GM03348 (cell line): ENCODE measurements around the gene DPF3.

Experiments used
- DNase-seq: peaks from one replicate; pipeline ENCODE4 v3.0.0; 2012; ENCODE audit warnings: low spot score

DPF3 gene

DNA sequence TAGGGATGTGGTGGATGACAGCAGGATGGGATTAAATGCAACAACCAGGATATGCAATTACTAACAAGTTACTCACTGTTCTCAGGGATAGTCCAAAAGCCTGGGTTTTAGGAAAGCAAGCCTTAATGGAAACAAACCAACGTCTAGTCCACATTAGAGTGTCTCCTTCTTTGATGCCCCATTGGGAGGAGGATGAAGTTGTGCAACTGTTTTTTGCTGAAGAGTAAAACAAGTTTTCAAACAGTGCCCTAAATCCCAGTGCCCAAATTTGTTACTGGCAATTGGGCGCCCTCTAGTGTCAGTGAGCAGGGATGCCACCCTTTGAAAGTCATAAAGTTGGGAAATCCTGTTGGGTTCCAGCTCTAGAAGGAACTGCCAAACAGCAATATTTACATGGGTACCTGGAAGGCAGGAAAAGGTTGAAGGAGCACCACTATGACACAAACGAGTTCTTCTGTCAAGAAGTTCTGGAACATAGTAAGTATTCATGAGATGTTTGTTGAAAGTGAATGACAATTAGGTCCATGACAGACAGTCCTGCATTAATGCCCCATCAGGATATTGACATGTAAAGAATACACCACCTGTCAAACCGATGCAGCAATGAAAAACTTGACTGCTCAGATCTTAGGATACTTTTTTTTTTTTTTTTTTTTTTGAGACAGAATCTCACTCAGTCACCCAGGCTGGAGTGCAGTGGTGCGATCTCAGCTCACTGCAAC, 11.1 kb upstream of the DPF3 start:
- DNase-seq = peak; percentile 67

DNA sequence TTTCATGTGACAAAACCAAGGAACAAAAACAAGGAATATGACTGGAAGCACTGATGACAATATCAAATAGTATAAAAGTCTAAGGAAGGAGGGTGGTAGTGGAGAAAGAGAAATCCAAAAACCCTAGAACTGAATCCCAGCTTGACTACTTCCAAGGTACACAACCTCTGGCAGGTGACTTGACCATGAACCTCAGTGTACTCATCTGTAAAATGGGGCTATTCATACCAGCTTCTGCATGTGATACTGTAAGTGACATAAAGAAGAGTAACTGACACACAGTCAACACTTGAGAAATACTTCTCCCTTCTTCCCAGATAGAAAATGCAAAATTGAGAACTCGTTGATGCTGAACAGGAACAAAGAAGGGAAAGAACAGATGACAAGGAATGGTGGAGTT, 10.3 kb upstream of the DPF3 start:
- no peak for DNase-seq

DNA sequence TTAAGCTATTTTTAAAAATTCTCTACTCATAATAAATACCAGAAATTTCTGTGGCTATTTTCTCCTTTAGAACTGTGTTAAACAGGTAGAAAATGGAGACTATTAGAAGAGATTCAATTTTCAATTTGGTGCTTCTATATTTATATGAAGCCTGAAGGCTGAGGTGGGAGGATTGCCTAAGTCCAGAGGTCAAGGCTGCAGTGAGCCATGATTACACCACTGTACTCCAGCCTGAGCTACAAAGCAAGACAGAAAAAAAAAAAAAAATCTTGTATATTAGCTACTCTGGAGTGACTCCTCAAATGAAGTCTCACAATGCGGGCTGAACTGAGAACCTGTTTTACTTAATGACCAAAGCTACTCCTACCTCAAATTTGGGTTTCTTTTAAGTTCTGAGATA, 9.8 kb upstream of the DPF3 start:
- no peak for DNase-seq

DNA sequence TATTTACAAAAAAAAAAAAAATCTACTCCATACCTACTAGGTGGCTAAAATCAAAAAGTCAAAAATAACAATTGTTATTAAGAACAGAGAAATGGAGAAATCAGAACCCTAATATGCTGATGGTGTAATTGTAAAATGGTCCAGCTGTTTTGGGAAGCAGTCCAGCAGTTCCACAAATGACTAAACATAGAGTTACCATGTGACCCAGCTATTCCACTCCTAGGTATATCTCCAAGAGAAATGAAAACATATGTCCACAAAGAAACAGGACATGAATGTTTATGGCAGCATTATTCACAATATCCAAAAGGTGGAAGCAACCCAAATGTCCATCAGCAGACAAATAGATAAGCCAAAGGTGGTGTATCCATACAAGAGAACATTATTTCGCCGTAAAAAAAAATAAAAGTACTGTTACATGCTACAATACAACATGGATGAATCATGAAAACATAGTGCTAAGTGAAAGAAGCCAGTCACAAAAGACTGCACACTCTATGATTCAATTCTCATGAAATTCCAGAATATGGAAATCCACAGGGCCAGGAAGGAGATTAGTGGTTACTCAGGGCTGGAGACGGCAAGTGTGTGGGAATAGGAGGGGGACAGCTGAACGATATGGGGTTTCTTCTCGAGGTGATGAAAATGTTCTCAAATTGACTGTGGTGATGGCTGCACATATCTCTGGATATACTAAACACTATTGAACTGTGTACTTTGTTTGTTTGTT, 9.1 kb upstream of the DPF3 start:
- no peak for DNase-seq

DNA sequence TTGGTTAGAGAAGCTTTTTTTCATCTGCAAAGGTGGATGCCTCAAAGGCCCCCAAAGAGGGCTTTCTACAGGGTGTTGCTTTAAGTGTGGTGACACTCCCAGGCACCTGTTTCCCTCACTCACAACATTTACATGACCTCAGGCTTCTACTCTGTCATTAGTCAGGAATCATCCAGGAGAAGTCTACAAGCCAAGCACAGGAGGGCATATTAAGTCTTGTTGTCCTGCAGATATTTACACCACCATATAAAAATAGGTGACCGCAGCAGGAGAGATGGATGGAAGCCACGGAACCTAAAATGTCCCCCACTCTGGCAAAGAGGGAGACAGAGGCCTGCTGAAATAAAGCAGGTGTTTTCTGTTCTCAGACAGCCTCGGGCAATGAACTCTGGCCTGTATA, 7.5 kb upstream of the DPF3 start:
- DNase-seq = no peak

DNA sequence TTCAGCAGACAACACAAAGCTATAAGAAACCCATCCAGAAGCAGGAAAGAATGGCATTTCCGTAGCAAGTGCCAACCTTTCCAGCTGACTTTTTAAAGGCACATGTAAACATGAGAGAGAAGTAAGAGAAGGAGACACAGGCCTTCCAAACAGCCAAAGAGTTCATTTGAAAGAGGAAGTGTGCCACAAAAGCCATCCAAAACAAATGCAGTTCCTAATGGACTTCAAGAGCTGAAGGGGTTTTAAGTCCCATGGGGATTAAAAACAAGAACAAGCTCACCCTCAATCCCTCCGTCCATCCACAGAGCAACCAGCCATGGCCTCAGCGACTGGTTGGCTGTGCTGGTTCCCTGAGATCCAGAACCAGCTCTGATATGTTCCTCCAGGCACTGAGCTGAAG, 4.5 kb upstream of the DPF3 start:
- no peak for DNase-seq

DNA sequence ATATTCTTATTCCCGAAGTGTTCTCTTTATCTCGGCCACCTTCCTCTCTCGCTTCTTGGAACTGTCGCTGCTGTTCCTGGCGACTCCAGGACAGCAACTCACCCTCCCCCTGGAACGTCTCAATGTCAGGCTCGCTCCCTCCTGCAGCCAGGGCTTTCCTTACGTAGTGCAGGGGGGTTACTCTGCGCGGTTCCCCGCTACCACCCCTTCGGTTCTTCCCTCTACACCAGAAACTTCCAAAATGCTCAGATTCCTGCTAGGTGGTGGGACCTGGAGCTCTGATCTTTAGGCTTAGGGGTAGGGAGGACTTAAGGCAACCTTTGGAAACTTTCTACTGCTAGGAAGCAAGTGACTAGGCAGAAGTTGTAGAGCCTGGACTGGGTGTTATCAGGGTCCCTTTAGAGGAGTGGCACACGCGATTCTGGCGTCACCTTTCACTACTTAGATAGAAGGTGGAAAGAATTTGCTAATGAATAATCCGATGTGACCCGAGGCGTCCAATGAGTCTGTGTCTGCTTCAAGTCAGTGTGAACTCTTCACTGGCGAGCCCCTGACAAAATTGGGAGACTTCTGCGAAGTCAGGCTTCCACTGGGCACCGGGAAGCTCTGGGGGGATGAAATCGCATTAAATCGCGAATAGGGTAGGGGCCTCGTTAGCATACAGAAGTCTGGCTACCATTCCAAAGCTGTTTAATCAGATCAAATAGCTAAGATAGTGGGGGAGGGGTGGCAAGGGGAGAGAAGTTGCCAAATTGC, 900 bp upstream of the DPF3 start:
- DNase-seq = peak; percentile 19

DNA sequence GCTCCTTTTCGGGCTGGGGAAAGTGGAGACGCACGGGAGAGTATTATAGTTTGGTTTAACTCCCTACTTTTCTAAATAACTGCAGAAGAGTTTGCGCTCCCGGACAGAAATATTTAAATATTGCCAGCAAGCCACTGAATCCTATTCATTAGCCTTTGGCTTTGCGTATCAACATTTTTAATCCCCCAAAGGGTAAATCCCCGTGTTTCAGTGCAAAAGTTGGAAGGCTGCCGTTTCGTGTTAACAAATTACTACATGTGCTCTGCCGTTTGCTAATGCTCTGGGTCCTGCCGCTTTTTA, 372 bp upstream of the DPF3 start:
- no peak for DNase-seq

DNA sequence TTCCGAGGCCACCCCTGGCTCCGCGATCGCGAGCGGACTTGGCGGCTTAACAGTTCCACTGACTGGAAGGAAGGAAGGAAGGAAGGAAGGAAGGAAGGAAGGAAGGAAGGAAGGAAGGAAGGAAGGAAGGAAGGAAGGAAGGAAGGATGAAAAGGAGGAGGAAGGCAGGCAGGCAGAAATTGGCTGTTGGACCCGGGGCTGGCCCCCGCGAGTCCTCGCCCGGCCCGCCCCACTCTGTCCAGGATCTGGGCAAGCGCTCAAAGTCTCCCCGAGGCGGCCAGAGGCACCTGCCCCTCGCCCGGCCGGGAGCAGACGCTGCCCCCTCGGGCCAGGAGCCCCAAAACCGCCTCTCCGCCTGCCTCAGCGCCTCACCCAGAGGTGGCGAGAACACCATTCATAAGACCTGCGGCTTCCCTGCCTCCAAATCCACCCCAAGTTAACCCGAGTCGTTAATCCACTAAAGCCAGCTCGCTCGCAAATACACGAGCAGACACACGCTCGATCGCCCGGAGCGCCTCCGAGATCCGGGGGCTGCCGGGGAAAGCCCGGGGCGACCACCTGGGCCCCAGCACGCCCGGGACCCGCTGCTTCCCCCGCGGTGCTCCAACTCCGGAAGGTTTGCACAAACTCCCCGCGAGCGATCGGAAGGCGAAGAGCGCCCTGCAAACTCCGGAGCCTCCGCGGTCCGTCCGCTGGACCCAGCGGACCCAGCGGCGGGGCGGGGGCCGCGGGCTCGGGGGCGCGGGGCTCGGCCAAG, 844 bp downstream of the DPF3 start:
- DNase-seq = peak; percentile 55

DNA sequence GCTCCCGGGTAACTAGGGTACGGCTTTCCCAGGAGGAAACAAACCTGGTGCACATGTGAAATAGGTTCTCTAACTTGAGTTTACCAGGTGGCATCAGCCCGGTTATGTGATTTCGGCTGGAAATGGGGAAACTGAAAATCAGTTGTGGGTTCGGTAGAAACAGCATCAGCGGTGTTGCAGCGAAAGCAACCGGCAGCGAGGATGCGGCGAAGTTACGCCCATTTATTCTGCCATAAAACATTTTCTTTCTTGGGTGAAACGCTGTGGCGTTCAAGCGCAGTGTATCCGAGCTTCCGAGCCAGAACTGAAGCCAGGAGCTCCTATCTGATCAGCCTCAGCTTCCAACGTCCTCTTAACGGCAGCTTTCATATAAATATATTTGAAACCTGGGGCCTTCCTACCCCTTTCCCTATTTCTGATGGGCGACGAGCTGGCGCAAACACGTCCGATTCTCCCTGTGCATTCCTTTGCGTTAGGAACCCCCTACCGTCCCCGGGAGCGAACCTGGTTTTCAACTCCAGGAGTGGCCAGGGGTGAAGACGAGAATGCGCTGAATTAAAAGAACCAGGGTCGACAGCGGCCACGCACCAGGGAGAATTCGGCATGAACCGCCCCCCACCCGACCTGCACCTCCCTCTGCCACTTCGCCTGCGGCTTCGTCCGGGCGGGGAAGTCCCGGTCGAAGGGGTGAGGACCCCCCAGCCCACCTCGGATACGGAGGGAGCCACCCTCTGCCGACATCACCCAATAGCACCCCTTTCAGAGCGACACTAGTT, 1.6 kb downstream of the DPF3 start:
- DNase-seq = peak; percentile 40

DNA sequence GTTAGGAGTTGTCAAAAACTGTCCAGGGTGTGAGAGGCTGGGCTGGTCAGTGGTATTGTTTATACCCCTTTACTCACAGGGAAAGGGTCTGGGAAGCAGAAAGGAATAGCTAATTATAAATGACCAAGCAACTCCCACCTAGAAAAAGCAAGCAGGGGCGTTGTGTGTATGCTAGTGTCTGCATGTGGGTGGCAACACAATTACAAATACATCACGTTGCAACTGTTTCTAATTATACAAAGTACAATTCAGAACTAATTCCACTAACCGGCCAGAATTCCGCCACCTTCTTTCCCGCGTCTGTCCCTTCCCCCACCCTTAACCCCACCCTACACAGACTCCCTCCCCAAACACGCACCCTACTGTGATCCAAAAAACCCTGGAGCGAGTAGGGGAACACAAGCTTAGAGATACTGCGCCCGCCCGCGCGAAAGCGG, 2.2 kb downstream of the DPF3 start:
- DNase-seq = peak; percentile 36

DNA sequence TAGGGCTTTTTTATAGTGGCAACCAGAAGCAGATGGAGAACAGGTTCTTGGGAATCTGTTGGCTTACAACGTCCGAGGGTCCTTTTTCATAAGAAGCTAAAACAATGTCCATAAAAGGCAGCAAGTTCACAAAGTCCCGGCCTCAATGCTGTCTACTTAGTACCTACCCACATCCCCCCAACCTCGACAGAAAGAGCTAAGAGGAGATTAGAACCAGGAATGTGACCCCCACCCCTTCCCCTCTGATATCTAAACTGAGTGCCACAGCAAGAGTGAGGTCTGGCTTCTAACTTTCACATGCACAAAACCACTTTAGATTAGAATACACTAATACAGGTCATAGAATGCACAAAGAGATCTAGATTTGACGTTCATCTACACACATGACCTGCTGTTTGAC, 4.5 kb downstream of the DPF3 start:
- DNase-seq = no peak

DNA sequence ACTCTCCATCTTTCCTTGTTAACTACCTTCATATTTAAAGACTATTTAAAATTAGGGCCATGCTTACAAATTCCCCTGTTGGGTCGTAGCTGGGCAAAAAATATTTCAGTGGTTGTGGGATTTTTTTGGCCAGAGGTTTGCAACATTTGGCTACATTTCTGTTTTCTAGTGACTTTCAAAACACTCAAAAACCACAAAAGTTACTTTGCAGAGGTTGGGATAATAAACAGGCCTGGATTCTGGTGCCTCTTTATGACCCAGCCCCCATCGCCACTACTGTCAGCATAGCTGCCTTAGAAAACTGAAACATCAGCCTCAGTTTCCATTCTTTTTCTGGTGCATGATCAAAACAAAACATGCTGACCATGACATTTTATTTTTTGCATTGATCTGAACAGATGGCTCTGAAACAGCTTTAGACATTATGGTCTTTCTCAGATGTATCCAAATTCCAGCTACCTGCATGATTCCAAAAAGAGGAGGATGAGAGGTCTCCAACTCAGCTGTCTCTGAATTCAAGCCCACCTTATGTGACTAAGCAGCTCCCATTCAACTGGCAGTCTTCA, 5.2 kb downstream of the DPF3 start:
- DNase-seq = peak; percentile 31

DNA sequence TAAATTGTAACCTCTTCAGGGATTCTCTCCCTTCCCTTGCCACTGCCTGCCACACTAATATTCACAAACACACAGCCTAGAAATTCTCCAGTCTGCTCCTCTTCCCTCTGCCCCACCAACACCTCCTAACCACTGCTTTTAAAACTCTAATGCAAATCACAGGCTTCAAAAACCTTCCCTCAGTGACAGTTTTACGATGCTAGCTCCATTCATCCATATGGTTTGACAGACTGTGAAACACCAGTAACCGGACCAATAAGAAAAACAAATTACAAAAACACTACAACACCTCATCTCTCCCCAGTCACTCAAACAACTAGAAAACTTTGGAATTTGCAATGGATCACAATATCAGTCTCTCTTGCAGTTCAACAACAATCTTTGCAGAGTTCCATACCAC, 5.7 kb downstream of the DPF3 start:
- no peak for DNase-seq

DNA sequence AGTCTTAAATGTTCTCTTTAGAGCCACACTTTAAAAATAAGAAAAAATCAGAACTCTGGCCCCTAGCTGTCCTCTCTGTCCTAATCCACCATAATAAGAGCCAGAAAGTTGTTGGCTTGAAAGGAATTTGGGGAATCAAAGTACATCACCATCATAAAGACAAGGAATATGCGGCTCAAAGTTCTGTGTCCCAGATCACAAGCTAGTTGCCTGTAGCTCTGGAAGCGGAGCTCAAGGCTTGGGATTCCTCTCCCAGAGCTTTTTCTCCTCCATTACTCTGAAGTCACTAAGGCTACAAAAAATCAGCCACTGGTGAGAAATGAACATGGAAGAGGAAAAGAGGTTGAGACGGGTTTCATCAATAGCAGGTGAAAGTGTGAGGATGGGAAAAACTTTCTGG, 6.4 kb downstream of the DPF3 start:
- DNase-seq = no peak

DNA sequence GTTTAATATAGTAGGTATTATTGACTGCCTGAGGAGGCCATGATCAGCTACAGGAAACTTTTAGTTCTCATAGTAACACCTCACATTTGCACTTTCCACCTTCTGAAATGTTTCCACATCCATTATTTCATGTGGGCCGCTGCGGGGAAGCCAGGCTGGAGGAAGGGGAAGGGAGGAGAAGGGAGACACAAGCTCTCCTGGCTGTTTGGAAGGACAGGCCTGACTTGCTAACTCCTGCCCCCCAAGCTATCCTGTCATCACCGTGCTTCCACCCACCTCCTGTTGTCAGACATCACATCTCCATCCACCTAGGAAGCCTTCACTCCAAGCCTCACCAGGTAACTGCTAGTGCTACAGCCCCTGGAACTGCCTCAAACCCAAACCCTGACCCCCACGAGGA, 9.5 kb downstream of the DPF3 start:
- DNase-seq = no peak

DNA sequence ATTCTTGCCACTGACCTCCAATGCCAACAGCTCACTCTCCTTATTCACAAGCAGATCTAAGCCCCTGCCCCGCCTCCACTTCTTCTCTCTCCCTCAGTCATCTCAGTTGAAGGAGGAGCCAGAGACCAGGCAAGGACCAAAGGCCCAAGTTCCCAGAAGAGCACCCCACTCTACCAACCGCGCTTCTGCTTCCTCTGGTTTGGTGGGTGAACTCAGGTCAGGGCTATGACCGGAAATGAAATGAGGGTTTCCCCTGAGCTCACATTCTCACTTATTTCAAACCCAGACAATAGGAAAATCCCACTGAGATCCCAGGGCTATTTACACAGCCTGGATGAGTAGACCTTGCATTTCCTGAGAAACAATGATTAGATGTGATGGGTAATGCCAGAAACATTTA, 9.9 kb downstream of the DPF3 start:
- DNase-seq = no peak

DNA sequence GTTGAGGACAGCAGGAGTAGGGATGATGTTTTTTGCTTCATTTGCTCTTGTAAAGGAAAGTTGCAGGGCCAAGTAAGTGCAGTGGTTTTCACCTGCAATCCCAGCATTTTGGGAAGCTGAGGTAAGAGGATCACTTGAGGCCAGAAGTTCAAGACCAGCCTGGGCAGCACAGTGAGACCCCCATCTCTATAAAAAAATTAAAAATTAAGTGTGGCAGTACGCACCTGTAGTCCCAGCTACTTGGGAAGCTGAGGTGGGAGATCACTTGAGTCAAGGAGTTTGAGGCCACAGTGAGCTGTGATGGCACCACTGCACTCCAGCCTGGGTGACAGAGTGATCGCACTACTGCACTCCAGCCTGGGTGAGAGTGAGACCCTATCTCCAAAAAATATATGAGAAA, 10.8 kb downstream of the DPF3 start:
- DNase-seq = no peak

DNA sequence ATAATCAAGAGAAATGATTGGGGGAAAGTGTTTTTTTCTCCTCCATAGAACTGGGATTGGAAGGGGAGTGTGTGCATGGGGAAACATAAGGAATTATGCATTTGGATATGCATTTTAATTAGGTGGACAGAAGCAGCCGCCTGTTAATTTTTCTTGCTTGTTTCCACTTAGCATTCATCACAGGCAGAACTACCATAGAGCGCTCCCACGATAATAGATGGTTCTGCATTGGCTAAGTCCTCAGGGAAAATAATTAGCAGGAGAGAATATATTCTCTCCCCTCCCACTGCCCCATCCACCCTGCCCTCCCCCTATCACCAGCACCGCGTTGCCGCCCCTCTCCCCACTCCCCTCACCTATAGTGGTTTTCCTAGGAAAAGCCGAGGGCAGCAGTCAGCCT, 11.4 kb downstream of the DPF3 start:
- no peak for DNase-seq

DNA sequence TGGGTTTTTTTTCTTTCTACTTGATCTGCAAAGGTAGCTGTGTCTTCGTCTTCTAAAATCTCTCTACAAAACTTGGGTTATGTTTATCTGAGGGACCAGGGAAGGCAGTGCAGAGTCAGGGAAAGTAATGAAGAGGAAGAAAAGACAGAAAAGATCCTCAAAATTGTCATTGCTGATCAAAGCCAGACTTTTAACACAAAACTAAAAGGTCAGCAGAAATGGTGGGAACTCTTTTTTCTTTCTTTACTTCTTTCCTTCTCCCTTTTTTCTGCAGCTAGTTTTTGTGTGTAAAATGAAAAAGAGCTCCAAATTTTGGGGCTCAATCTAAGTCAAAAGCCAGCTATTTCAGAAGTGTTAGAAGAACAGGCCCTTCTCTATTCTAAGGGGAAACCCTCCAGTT, 11.9 kb downstream of the DPF3 start:
- no peak for DNase-seq

DNA sequence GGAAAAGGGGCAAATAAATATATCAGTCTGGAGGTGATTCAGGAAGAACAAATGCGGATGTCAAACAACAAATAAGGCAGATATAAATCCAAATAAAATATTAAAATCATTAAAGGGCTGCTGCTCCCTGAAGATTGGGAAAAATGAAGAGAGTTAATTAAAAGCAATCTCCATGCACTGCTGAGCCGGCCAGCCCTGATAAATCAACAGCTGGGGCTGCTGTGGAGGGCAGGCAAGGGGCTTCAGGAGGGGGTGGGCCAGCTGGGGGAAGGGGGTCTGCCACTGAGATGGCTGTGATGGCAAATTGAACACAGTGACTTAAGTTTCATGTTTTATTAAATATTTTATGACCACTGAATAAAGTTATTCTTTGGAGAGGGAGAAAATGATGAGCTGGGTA, 12.4 kb downstream of the DPF3 start:
- no peak for DNase-seq

DNA sequence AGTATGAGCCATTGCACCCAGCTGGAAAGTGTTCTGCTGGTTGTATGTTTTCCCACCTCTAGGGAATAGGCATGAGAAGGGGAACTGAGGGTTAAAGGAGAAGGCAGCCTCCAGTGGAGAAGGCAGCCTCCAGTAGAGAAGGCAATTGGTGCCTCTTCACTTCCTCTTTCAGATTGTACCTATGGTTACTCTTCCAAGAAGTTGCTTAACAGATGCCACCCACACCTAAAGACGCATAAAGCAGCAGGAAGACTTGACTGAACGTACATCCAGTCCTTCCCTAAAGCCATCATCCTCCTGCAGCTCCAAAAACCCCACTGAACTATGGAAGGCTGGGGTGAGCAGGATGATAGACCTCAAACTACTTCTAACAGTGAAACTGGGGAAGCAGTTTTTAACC, 13.1 kb downstream of the DPF3 start:
- DNase-seq = no peak
